ENCODE data around the gene TRIM16.
"Not testable (repeated sequence)": the region's sequence is repeated elsewhere in the genome, so short reads cannot be mapped to it uniquely, and the experiment has no call there.

GRCh38 chr17:15698967-15699366 is 14.9 kb upstream of the TRIM16 start:
- TF ChIP-seq CTCF, POLR2A (IDR thresholded peaks at IDR 0.05): not testable (repeated sequence)

All from vagina (tissue), 2 donors.